IMR-90 (cell line): ENCODE results near the gene PARP6. TPM values are rescaled to one million over a fixed set of nuclear protein-coding genes. Genes with fewer than 3 reads are reported as not detected.

Source experiments
- ATAC-seq: fragments of 200-7000 bp; cut with Tn5 transposase; 2 replicates; pipeline ENCODE4 v1.9.1; 2020; ENCODE audit warnings: low read depth, mild to moderate bottlenecking, moderate library complexity
- BruUV-seq: library from RNA; stranded (reverse); fragments of 400-500 nt; replicated peaks from 2 replicates; lab custom pipeline; 2021; lab: Mats Ljungman, UMichigan
- CTCF ChIA-PET: fragments of 300-600 bp; formaldehyde crosslinking; extraction: SDS; loops from one replicate; lab custom pipeline; 2021; ENCODE audit warnings: antibody characterized with exemption; lab: Yijun Ruan, JAX
- POLR2A ChIA-PET: fragments of 300-600 bp; sonication (Branson Sonifier 250); formaldehyde crosslinking; loops from one replicate; lab custom pipeline; 2022; ENCODE audit warnings: antibody characterized with exemption; ENCODE audit not compliant: unreplicated experiment; lab: Charles Lee
- DNase-seq: peaks from one replicate; pipeline ENCODE4 v3.0.0; 2013
- H2AFZ ChIP-seq: replicated peaks from 2 replicates; pipeline ENCODE3; 2013; ENCODE audit warnings: low read length, mild to moderate bottlenecking; ENCODE audit not compliant: poor library complexity
- H2AK5ac ChIP-seq: 2 replicates; pipeline ENCODE4 v1.6.1; 2013; ENCODE audit warnings: low read depth, low read length, inconsistent platforms
- H2AK9ac ChIP-seq: replicated peaks from 2 replicates; pipeline ENCODE3; 2013; ENCODE audit warnings: mild to moderate bottlenecking, low read depth, low read length, moderate library complexity; ENCODE audit not compliant: poor library complexity
- H2BK120ac ChIP-seq: 2 replicates; pipeline ENCODE4 v1.6.1; 2013; ENCODE audit warnings: low read depth, low read length, inconsistent platforms
- H2BK15ac ChIP-seq: 3 replicates; pipeline ENCODE4 v1.6.1; 2013; ENCODE audit warnings: low read depth, low read length, inconsistent platforms
- H2BK20ac ChIP-seq: 2 replicates; pipeline ENCODE4 v1.6.1; 2013; ENCODE audit warnings: low read depth, mild to moderate bottlenecking, inconsistent platforms, low read length, moderate library complexity
- H2BK5ac ChIP-seq: 2 replicates; pipeline ENCODE4 v1.6.1; 2013; ENCODE audit warnings: mild to moderate bottlenecking, low read depth, low read length, inconsistent platforms; ENCODE audit not compliant: poor library complexity, severe bottlenecking
- H3K14ac ChIP-seq: replicated peaks from 2 replicates; pipeline ENCODE4 v1.6.1; 2013; ENCODE audit warnings: low read depth, low read length, inconsistent platforms
- H3K18ac ChIP-seq: 2 replicates; pipeline ENCODE4 v1.6.1; 2013; ENCODE audit warnings: low read depth, low read length, control low read depth
- H3K23ac ChIP-seq: 2 replicates; pipeline ENCODE4 v1.6.1; 2013; ENCODE audit warnings: low read depth, low read length, inconsistent platforms
- H3K27ac ChIP-seq: 2 replicates; pipeline ENCODE4 v1.5.1; 2013; ENCODE audit warnings: mild to moderate bottlenecking, control low read depth, low read length; ENCODE audit not compliant: insufficient read depth
- H3K27me3 ChIP-seq: 2 replicates; pipeline ENCODE4 v1.6.1; 2013; ENCODE audit warnings: low read length; ENCODE audit not compliant: control insufficient read depth, insufficient read depth
- H3K36me3 ChIP-seq: 2 replicates; pipeline ENCODE4 v1.6.1; 2013; ENCODE audit warnings: low read length, mixed read lengths; ENCODE audit not compliant: control insufficient read depth, insufficient read depth
- H3K4ac ChIP-seq: 2 replicates; pipeline ENCODE4 v1.6.1; 2013; ENCODE audit warnings: low read depth, low read length, inconsistent platforms
- H3K4me1 ChIP-seq: 2 replicates; pipeline ENCODE4 v1.6.1; 2013; ENCODE audit warnings: low read length, mixed read lengths; ENCODE audit not compliant: control insufficient read depth, insufficient read depth
- H3K4me2 ChIP-seq: 2 replicates; pipeline ENCODE4 v1.6.1; 2013; ENCODE audit warnings: low read depth, mild to moderate bottlenecking, control low read depth, low read length, moderate library complexity
- H3K4me3 ChIP-seq: 2 replicates; pipeline ENCODE4 v1.5.1; 2013; ENCODE audit warnings: low read depth, mild to moderate bottlenecking, control low read depth, low read length, moderate library complexity; ENCODE audit not compliant: insufficient read depth
- H3K56ac ChIP-seq: 2 replicates; pipeline ENCODE4 v1.6.1; 2013; ENCODE audit warnings: low read length, inconsistent platforms; ENCODE audit not compliant: insufficient read depth; ENCODE audit errors: extremely low read depth
- H3K79me1 ChIP-seq, 2 experiments: 2 replicates each; pipeline ENCODE4 v1.6.1; 2013; ENCODE audit warnings: low read length in 2 of 2, inconsistent platforms in 1 of 2, low read depth in 1 of 2
- H3K9ac ChIP-seq: 2 replicates; pipeline ENCODE4 v1.6.1; 2013; ENCODE audit warnings: low read depth, low read length, control low read depth
- H3K9me1 ChIP-seq: 2 replicates; pipeline ENCODE4 v1.6.1; 2013; ENCODE audit warnings: low read length, inconsistent platforms; ENCODE audit not compliant: insufficient read depth
- H3K9me3 ChIP-seq: 2 replicates; pipeline ENCODE4 v1.6.1; 2013; ENCODE audit warnings: low read length; ENCODE audit not compliant: control insufficient read depth, insufficient read depth
- H4K20me1 ChIP-seq: 2 replicates; pipeline ENCODE4 v1.6.1; 2013; ENCODE audit warnings: low read length, inconsistent platforms; ENCODE audit not compliant: insufficient read depth
- H4K5ac ChIP-seq: 2 replicates; pipeline ENCODE4 v1.6.1; 2013; ENCODE audit warnings: mild to moderate bottlenecking, low read depth, low read length, control low read depth
- H4K8ac ChIP-seq, 2 experiments: 2 replicates each; pipeline ENCODE4 v1.6.1; 2013; ENCODE audit warnings: low read depth in 2 of 2, low read length in 2 of 2, control low read depth in 1 of 2, inconsistent platforms in 1 of 2
- H4K91ac ChIP-seq: 2 replicates; pipeline ENCODE4 v1.6.1; 2013; ENCODE audit warnings: low read depth, low read length, inconsistent platforms; ENCODE audit not compliant: insufficient read depth
- BHLHE40 ChIP-seq: fragments of 150-350 bp; IDR thresholded peaks from 2 replicates; pipeline ENCODE4 v1.6.1; 2016; ENCODE audit warnings: mild to moderate bottlenecking, low read depth, low read length
- MAZ ChIP-seq: IDR thresholded peaks from 2 replicates; pipeline ENCODE4 v1.6.1; 2012; ENCODE audit warnings: low read depth, mild to moderate bottlenecking, low read length, improper control_type of control experiment, moderate library complexity, borderline replicate concordance
- RAD21 ChIP-seq: IDR thresholded peaks from 2 replicates; pipeline ENCODE4 v1.6.1; 2012; ENCODE audit warnings: low read length, improper control_type of control experiment
- RFX5 ChIP-seq: IDR thresholded peaks from 2 replicates; pipeline ENCODE4 v1.8.0; 2012; ENCODE audit warnings: low read depth, mild to moderate bottlenecking, low read length, moderate library complexity
- SMC3 ChIP-seq: fragments of 150-350 bp; IDR thresholded peaks from 2 replicates; pipeline ENCODE4 v1.6.1; 2016; ENCODE audit warnings: low read depth, mild to moderate bottlenecking, antibody characterized with exemption, low read length, moderate library complexity
- WGBS, 2 experiments: methylation state at CpG; one replicate each; pipeline versions ENCODE4 v1.1.5 to v1.1.7; 2013; ENCODE audit warnings: missing lambda C conversion rate in 2 of 2; ENCODE audit not compliant: insufficient read length in 1 of 2; ENCODE audit errors: extremely low coverage in 2 of 2; 5-methylcytosine and 5-hydroxymethylcytosine counted together
- dilution Hi-C: fragments of 300-500 bp; cut with HindIII; formaldehyde crosslinking; loops from one replicate; pipeline ENCODE4 v1.14.3; 2018; ENCODE audit warnings: low sequenced_read_pairs; ENCODE audit not compliant: unreplicated experiment
- in situ Hi-C: fragments of 300-500 bp; cut with MboI; formaldehyde crosslinking; loops from 3 replicates; pipeline ENCODE4 v1.14.3; 2019; ENCODE audit warnings: low sequenced_read_pairs, inconsistent platforms, mixed read lengths
- intact Hi-C: fragments of 100-400 bp; cut with micrococcal nuclease; formaldehyde crosslinking; loops from 2 replicates; pipeline ENCODE4 v1.10.0; 2022
- polyA plus RNA-seq, 3 experiments: library from polyadenylated mRNA; depleted of rRNA; stranded (reverse); fragments of >200 nt; gene quantifications; 2 replicates each; pipeline ENCODE4 v1.2.3, GENCODE V29; 2012; ENCODE audit warnings: low replicate concordance in 1 of 3
- total RNA-seq: library from RNA; depleted of rRNA; stranded (reverse); fragments of >200 nt; gene quantifications from 2 replicates; pipeline ENCODE4 v1.2.3, GENCODE V29; 2012
- TF ChIP-seq, protein P1 (sequence below): conservative IDR thresholded peaks from 2 replicates; pipeline ENCODE4 v1.5.1; 2012; ENCODE audit warnings: mild to moderate bottlenecking, low read depth, low read length, improper control_type of control experiment

The PARP6 gene
- total and polyA plus RNA-seq, 2 of the 4 experiments (the other 2 are of a cell fraction): 13.4 to 45.1 TPM

DNA sequence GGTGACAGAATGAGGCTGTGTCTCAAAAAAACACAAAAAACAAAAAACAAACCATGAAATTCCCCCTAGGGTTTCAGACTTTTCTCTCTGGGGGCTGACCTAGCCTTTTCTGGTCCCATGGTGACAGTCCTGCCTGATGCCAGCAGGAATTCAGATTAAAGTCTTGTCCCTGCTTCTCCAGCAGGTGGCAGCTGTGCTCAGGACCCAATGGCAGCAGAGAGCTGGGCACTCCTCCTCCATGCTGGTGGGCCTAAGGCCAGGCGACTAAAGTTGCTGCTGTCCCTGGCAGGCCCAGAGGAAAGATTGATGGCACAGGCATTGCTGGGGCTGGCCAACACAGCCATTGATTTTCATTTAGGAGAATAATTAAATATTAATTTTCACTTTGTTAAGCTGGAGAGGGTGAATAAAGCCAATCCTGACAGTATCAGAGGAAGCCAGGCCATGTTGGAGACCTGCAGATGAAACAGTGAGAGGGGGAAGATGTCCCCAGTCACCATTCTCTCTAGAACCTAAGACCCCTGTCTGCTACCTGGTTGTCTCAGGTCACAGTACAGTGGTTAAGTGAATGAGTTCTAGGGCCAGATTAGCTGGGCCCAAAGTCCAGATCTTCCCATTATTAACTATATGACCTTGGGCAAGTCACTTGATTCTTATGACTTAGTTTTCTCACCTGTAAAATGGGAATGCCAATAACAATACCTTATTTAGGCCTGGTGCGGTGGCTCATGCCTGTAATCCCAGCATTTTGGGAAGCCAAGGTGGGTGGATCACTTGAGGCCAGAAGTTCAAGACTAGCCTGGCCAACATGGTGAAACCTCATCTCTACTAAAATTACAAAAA is 40.5 kb upstream of the PARP6 start:
- POLR2A ChIA-PET: no interaction called here
- no peak overlapping the region for H3K56ac ChIP-seq
- no peak overlapping the region for H3K4me2 ChIP-seq
- H3K4me1 ChIP-seq: no peaks in the 10 kb centered on the region
- H3K27ac ChIP-seq: no peak overlapping the region
- H3K18ac ChIP-seq: no peak overlapping the region
- H2AK9ac ChIP-seq: no peak overlapping the region
- no peaks in the 10 kb centered on the region for H3K36me3 ChIP-seq
- H3K23ac ChIP-seq: no peak overlapping the region
- intact Hi-C loops (loop anchor here (1.0 kb wide), 2 partner anchors 161 to 272 kb away; partner anchors contain the start of gene ARIH1), in situ Hi-C loops (no loop called here), dilution Hi-C loops (no loop called here)
- H3K9ac ChIP-seq: no peak overlapping the region
- H2BK20ac ChIP-seq: no peak overlapping the region
- DNase-seq: peak; percentile 62
- CTCF ChIA-PET: interaction anchor here (0.7 to 1.2 kb wide), 8 partner anchors 9 to 466 kb away, joined by 3 to 4 read pairs (median 3); no protein-coding TSS in a partner anchor
- no peak overlapping the region for H3K4me3 ChIP-seq
- H2BK120ac ChIP-seq: no peak overlapping the region
- no CpG with 5 or more reads among the region's 2 CpGs for WGBS, 2 experiments
- H3K4ac ChIP-seq: no peak overlapping the region
- no peaks in the 10 kb centered on the region for H3K9me1 ChIP-seq
- TF ChIP-seq MAZ (0 out of 2 replicates have a peak, but pooled peaks have one; percentile 19), BHLHE40 (no peak), RAD21 (peak; percentile 85), SMC3 (peak; percentile 83), RFX5 (no peak)
- TF ChIP-seq, protein P1, sequence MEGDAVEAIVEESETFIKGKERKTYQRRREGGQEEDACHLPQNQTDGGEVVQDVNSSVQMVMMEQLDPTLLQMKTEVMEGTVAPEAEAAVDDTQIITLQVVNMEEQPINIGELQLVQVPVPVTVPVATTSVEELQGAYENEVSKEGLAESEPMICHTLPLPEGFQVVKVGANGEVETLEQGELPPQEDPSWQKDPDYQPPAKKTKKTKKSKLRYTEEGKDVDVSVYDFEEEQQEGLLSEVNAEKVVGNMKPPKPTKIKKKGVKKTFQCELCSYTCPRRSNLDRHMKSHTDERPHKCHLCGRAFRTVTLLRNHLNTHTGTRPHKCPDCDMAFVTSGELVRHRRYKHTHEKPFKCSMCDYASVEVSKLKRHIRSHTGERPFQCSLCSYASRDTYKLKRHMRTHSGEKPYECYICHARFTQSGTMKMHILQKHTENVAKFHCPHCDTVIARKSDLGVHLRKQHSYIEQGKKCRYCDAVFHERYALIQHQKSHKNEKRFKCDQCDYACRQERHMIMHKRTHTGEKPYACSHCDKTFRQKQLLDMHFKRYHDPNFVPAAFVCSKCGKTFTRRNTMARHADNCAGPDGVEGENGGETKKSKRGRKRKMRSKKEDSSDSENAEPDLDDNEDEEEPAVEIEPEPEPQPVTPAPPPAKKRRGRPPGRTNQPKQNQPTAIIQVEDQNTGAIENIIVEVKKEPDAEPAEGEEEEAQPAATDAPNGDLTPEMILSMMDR: peak; percentile 82
- H3K79me1 ChIP-seq: no peaks in the 10 kb centered on the region
- no peaks in the 10 kb centered on the region for H3K9me3 ChIP-seq
- H2AK5ac ChIP-seq: no peak overlapping the region
- H2BK15ac ChIP-seq: no peak overlapping the region
- no peak overlapping the region for H2BK5ac ChIP-seq
- no TSS peak for BruUV-seq
- peaks cover 27% of the 10 kb centered on the region for H3K27me3 ChIP-seq
- H3K14ac ChIP-seq: no peak overlapping the region
- no peak overlapping the region for H4K91ac ChIP-seq
- no peak overlapping the region for H4K5ac ChIP-seq
- peak overlapping the region; percentile 59 for H2AFZ ChIP-seq
- H4K8ac ChIP-seq: no peak overlapping the region
- peak; percentile 100 for ATAC-seq
- H4K20me1 ChIP-seq: no peaks in the 10 kb centered on the region; the same call in 1 of the 2 replicates
